KMS-11 (cell line): ENCODE measurements around the gene TEX22.

Experiments used
- H2AFZ ChIP-seq: fragments of 200-600 bp; sonication (generic); 2 replicates; pipeline ENCODE4 v1.6.1; 2016; ENCODE audit warnings: antibody characterized with exemption, mixed run types, low read depth
- H3K27ac ChIP-seq: fragments of 200-600 bp; sonication (generic); 2 replicates; pipeline ENCODE4 v1.6.1; 2016; ENCODE audit warnings: mild to moderate bottlenecking, mixed run types
- H3K27me3 ChIP-seq: fragments of 200-600 bp; sonication (generic); 2 replicates; pipeline ENCODE4 v1.6.1; 2017; ENCODE audit warnings: mild to moderate bottlenecking, low read depth, mixed run types, moderate library complexity; ENCODE audit not compliant: insufficient read depth
- H3K36me3 ChIP-seq: fragments of 200-600 bp; sonication (generic); 2 replicates; pipeline ENCODE4 v1.6.1; 2017; ENCODE audit warnings: mild to moderate bottlenecking, mixed run types; ENCODE audit not compliant: insufficient read depth
- H3K4me1 ChIP-seq: fragments of 200-600 bp; sonication (generic); 2 replicates; pipeline ENCODE4 v1.6.1; 2016; ENCODE audit warnings: mild to moderate bottlenecking, low read depth, mixed run types; ENCODE audit not compliant: poor library complexity, severe bottlenecking
- H3K4me2 ChIP-seq: fragments of 200-600 bp; sonication (generic); 2 replicates; pipeline ENCODE4 v1.7.0; 2016; ENCODE audit warnings: mild to moderate bottlenecking, mixed run types
- H3K4me3 ChIP-seq: fragments of 200-600 bp; sonication (generic); IDR thresholded peaks from 2 replicates; pipeline ENCODE4 v1.6.1; 2017; ENCODE audit warnings: low read depth, low read length, mixed read lengths; ENCODE audit not compliant: insufficient read depth
- H3K79me2 ChIP-seq: fragments of 200-600 bp; sonication (generic); 2 replicates; pipeline ENCODE4 v1.6.1; 2016; ENCODE audit warnings: low read depth, mixed run types; ENCODE audit not compliant: insufficient read depth
- H3K9ac ChIP-seq: fragments of 200-600 bp; sonication (generic); 2 replicates; pipeline ENCODE4 v1.6.1; 2016; ENCODE audit warnings: mild to moderate bottlenecking, mixed run types
- H4K20me1 ChIP-seq: fragments of 200-600 bp; sonication (generic); 2 replicates; pipeline ENCODE4 v1.6.1; 2016; ENCODE audit warnings: mild to moderate bottlenecking, mixed run types; ENCODE audit not compliant: insufficient read depth
- TF ChIP-seq, protein P1 (sequence below): fragments of 200-600 bp; sonication (generic); conservative IDR thresholded peaks from 2 replicates; pipeline ENCODE4 v1.6.1; 2017; ENCODE audit warnings: low read depth, mild to moderate bottlenecking, antibody characterized with exemption, low read length, moderate library complexity, mixed read lengths

The TEX22 gene

DNA sequence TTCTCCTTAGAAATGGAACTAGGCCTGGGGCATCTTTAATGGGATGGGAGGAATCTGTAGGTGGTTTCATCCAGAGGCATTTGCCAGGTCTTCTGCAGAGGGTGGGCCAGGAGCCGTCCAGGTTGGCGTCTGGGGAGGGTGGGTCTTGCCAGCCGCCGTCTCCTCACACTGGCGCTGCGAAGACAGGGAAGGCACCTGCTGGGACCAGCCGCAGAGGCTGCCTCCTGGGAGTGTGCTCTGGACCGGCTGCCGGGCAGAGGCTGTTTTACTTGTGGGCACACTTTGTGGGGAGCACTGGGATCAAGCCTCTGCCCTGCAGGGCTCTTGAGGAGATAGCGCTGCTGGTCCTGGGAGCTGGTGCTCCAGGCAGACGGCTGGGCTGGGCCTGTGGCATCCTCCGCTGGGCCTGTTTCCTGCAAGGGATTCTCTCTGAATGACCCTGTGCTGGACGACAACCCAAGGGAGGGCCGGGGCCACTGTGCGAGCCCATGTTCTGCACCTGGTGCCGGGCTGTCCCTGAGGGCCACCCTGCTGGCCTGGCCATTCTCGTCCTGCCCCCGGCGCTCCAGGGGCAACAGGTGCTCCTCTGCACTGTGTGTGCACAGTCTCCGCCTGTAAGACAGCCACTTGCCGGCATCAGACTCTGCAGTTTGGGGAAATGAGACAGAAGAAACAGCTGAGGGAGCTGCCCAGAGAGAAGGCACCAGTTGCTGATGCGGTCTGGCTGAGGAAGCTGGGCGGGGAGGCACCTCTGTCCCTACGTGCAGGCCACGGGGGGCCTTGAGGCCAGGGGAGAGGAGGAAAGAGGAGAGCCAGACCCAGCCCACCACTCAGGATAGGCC is 10.0 kb upstream of the TEX22 start:
- Histone ChIP-seq H2AFZ (no peak overlapping the region), H3K27ac (no peak overlapping the region), H3K36me3 (no peaks in the 10 kb centered on the region), H3K4me1 (no peaks in the 10 kb centered on the region), H4K20me1 (no peaks in the 10 kb centered on the region), H3K27me3 (no peaks in the 10 kb centered on the region), H3K4me2 (no peak overlapping the region), H3K9ac (no peak overlapping the region), H3K4me3 (no peak overlapping the region), H3K79me2 (no peaks in the 10 kb centered on the region)
- TF ChIP-seq, protein P1, sequence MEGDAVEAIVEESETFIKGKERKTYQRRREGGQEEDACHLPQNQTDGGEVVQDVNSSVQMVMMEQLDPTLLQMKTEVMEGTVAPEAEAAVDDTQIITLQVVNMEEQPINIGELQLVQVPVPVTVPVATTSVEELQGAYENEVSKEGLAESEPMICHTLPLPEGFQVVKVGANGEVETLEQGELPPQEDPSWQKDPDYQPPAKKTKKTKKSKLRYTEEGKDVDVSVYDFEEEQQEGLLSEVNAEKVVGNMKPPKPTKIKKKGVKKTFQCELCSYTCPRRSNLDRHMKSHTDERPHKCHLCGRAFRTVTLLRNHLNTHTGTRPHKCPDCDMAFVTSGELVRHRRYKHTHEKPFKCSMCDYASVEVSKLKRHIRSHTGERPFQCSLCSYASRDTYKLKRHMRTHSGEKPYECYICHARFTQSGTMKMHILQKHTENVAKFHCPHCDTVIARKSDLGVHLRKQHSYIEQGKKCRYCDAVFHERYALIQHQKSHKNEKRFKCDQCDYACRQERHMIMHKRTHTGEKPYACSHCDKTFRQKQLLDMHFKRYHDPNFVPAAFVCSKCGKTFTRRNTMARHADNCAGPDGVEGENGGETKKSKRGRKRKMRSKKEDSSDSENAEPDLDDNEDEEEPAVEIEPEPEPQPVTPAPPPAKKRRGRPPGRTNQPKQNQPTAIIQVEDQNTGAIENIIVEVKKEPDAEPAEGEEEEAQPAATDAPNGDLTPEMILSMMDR: no peak

DNA sequence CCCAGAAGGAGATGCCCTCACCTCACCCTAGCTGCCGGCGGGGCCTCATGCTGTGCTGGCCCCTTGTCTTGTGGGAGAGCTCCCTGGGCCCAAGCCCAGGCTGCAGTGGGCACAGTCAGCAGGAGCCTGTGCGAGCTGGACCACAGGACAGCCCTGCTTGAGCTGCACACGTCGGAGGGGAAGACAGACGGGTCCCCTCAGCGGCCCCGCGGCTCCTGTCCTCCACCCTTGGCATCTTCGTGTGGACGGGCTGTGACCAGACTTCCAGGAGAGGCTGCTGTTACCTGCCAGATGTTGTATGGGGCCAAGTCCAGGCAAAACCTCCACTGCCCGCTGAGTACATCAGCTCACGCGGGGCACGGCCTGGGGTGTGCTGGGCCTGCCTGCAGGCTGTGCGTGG is 9.4 kb upstream of the TEX22 start:
- Histone ChIP-seq H4K20me1 (no peaks in the 10 kb centered on the region), H3K36me3 (no peaks in the 10 kb centered on the region), H3K9ac (no peak overlapping the region)

DNA sequence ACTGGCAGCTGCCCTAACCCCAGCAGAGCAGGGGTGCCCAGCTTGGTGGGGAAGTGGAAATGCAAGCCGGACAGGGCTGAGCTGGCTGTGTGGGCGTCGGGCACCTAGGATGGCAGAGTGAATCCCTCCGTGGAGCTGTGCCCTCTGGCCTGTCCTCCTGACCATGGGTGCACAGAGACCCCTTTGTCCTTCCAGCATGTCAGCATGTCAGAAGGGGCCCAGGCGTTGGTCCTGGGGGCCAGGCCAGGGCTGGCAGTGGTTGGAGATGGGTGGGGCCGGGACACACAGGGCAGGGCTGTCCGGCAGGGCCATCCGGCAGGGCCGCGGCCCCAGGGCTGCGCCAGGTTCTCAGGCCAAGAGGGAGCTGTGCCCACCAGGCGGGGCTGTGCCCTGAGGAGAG is 8.8 kb upstream of the TEX22 start:
- no peaks in the 10 kb centered on the region for H3K36me3 ChIP-seq
- no peak overlapping the region for H3K4me2 ChIP-seq
- H3K79me2 ChIP-seq: no peaks in the 10 kb centered on the region
- H3K9ac ChIP-seq: no peak overlapping the region
- no peak overlapping the region for H3K4me3 ChIP-seq
- no peaks in the 10 kb centered on the region for H3K4me1 ChIP-seq
- TF ChIP-seq, protein P1: no peak
- H4K20me1 ChIP-seq: no peaks in the 10 kb centered on the region
- H2AFZ ChIP-seq: no peak overlapping the region
- no peak overlapping the region for H3K27ac ChIP-seq
- no peaks in the 10 kb centered on the region for H3K27me3 ChIP-seq

More for the DNA sequence above, 9.4 kb upstream of the TEX22 start:
- TF ChIP-seq, protein P1: no peak
- Histone ChIP-seq H3K4me2 (no peak overlapping the region), H3K4me3 (no peak overlapping the region), H3K27me3 (no peaks in the 10 kb centered on the region), H3K27ac (no peak overlapping the region), H3K79me2 (no peaks in the 10 kb centered on the region), H2AFZ (no peak overlapping the region), H3K4me1 (no peaks in the 10 kb centered on the region)

DNA sequence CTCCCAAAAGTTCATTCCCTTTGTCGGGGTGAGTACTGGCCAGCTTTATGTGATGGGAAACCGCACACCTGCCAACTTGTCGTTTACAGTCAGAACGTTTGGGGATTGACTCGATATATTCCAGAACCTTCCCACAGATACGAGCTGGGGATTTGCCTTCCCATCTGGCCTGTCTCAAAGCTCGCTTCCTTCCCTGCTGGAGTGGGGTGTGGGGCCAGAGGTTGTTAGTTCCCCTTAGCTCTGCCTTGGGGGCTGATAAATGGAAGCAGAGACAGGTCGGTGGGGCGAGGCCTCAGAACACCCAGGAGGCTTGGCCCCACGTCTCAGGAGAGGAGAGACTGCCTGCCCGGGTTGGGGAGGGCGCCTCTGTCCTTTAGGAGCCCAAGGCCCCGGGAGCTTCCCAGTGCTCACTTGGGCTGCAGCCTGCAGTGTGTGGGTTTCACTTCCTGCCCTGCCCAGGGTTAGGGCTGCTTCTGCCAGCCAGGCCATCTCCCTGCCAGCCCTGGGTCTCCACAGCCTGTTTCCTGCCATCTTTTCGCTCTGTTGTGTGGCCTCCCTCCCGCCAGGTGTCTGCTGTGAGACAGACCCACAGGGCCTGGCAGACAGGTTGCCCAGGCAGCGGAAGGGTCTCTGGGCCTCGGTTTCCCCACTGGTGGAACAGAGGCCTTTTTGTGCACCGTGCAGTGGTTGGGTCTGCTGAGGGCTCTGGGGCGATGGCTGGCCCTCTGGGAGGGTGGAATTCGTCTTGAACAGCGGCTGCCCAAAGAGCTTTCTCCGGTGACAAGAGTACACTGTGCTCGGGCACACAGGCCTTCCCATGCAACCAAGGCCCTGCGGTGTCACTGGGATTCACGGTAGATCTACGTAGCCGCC is 8.1 kb upstream of the TEX22 start:
- Histone ChIP-seq H3K79me2 (no peaks in the 10 kb centered on the region), H4K20me1 (no peaks in the 10 kb centered on the region), H3K4me2 (no peak overlapping the region), H3K4me3 (no peak overlapping the region), H3K36me3 (no peaks in the 10 kb centered on the region), H3K27ac (no peak overlapping the region), H3K9ac (no peak overlapping the region), H3K27me3 (no peaks in the 10 kb centered on the region), H2AFZ (no peak overlapping the region), H3K4me1 (no peaks in the 10 kb centered on the region)
- TF ChIP-seq, protein P1: no peak
